ENCODE results near the gene POLR3H. TPM values are rescaled to one million over a fixed set of nuclear protein-coding genes. Genes with fewer than 3 reads are reported as not detected.

Gene POLR3H
- total RNA-seq, 2 donors from 2014 or later, result 10.9 to 15.9 TPM

Other genes with a start within 250 kb of the POLR3H start
- gene ZC3H7B, start 242.9 kb downstream of the POLR3H start, total RNA-seq, result 10 to 100 TPM; 35.3 to 38.8 TPM
- gene TEF, start 162.5 kb downstream of the POLR3H start, total RNA-seq, result 10 to 100 TPM; 19.6 to 30.9 TPM
- gene TOB2, start 97.7 kb downstream of the POLR3H start, total RNA-seq, result 10 to 100 TPM; 57.5 to 66.7 TPM
- 10 to 100 TPM; 32.1 to 35.3 TPM for gene PHF5A, start 75.8 kb downstream of the POLR3H start, total RNA-seq
- 100 to 1,000 TPM; 271 to 289 TPM for gene ACO2, start 75.4 kb downstream of the POLR3H start, total RNA-seq
- gene CSDC2, start 16.5 kb upstream of the POLR3H start, total RNA-seq, result 1 to 10 TPM in 1 of 2 donors, under 1 TPM in 1; 0.37 to 2.0 TPM
- gene PMM1, start 45.4 kb upstream of the POLR3H start, total RNA-seq, result 10 to 100 TPM; 48.6 to 61.8 TPM
- gene DESI1, start 76.6 kb upstream of the POLR3H start, total RNA-seq, result 10 to 100 TPM; 24.5 to 25.2 TPM
- 100 to 1,000 TPM; 164 to 173 TPM for gene XRCC6, start 76.8 kb upstream of the POLR3H start, total RNA-seq
- 10 to 100 TPM; 87.8 to 91.4 TPM for gene SNU13, start 144.4 kb upstream of the POLR3H start, total RNA-seq
- 1 to 10 TPM; 1.9 to 6.2 TPM for gene MEI1, start 155.0 kb upstream of the POLR3H start, total RNA-seq